Gastroesophageal sphincter (tissue), 3 donors: ENCODE results near the gene CKS2.

Source experiments
- CTCF ChIP-seq, 4 experiments: fragments of 200-600 bp in 2 of 4; fragments of 450-650 bp in 2 of 4; sonication (generic) in 1 of 4; IDR thresholded peaks; one replicate each; pipeline ENCODE4 v1.5.1; 2017 to 2019; ENCODE audit warnings: antibody characterized with exemption in 4 of 4, mild to moderate bottlenecking in 2 of 4, moderate library complexity in 2 of 4
- EP300 ChIP-seq: sonication (generic); formaldehyde crosslinking; IDR thresholded peaks from one replicate; pipeline ENCODE4 v1.6.1; 2017; ENCODE audit warnings: antibody characterized with exemption, mild to moderate bottlenecking

GRCh38 chr9:89359751-89360261 lies 48.8 kb downstream of the CKS2 start:
- no peak for TF ChIP-seq CTCF (IDR thresholded peaks at IDR 0.05)
- TF ChIP-seq EP300, result no peak
